Measurements from ENCODE around the gene DUS1L. TPM values are rescaled to one million over a fixed set of nuclear protein-coding genes. Genes with fewer than 3 reads are reported as not detected.
A peak's percentile ranks its signal among the peaks of the same experiment; 100 is the strongest.

Gene DUS1L
- total and polyA plus RNA-seq, 2 experiments from 2014 or later: 71.9 to 160 TPM

DNA sequence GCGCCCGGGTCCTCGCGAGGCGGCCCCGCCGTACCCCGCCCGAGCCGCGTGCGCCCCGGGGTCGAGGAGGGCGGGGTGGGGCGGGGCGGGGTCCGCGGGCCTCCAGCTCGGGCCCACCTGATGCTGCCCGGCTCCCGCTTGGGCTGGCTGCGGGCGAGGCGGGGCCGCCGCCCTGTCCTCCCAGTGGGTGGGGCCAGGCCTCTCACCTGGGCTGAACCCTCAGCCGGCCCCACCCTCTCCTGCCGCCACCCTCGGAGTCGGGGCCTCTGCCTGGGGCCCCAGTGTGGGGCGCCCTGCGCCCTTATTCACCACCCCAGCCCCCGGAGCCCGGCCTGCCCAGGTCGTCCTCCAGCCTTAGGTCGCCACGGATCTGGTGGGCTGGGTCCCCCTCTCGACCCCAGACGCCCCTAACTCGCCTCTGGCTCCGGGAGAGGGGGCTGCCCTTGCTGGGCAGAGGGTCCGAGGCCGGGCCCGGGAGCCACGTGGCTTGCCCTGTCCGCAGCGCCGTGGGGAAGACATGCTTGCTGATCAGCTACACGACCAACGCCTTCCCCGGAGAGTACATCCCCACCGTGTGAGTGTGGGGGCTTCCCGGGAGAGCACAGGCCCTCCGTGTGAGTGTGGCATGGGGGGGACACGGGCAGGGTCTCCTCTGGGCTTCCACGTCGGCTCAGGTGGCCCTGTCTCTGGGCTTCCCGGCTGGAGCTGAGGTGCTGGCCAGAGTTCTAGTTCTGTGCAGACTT, 33.5 kb downstream of the DUS1L start:
- Histone ChIP-seq H3K27me3 (no peaks in the 10 kb centered on the region), H3K9me3 (ENCODE audit: low read depth) (no peaks in the 10 kb centered on the region), H3K36me3 (replicated peaks; ENCODE audit: insufficient read depth, low read depth) (no peaks in the 10 kb centered on the region), H3K27ac (no peak overlapping the region), H3K4me1 (ENCODE audit: insufficient read depth) (peaks cover 20% of the 10 kb centered on the region), H4K20me1 (ENCODE audit: insufficient read depth, poor library complexity, severe bottlenecking) (no peaks in the 10 kb centered on the region), H3K9me2 (replicated peaks; ENCODE audit: insufficient read depth) (no peaks in the 10 kb centered on the region), H2AFZ (no peak overlapping the region), H3K79me2 (peaks cover 11% of the 10 kb centered on the region), H3K4me3 (peak overlapping the region; percentile 24), H3K4me2 (peak overlapping the region; percentile 96)
- peak; percentile 73 for DNase-seq (ENCODE audit: low spot score)
- 21% methylated on average over 28 of the region's 59 CpGs for WGBS (ENCODE audit: low lambda C conversion rate, missing lambda C conversion rate)
- TF ChIP-seq EZH2 (IDR thresholded peaks at IDR 0.05; ENCODE audit: borderline replicate concordance): no peak
- TF ChIP-seq EZH2phosphoT487 (IDR thresholded peaks at IDR 0.05; ENCODE audit: low read depth, severe bottlenecking, unreplicated experiment): no peak
- TF ChIP-seq, protein P1, sequence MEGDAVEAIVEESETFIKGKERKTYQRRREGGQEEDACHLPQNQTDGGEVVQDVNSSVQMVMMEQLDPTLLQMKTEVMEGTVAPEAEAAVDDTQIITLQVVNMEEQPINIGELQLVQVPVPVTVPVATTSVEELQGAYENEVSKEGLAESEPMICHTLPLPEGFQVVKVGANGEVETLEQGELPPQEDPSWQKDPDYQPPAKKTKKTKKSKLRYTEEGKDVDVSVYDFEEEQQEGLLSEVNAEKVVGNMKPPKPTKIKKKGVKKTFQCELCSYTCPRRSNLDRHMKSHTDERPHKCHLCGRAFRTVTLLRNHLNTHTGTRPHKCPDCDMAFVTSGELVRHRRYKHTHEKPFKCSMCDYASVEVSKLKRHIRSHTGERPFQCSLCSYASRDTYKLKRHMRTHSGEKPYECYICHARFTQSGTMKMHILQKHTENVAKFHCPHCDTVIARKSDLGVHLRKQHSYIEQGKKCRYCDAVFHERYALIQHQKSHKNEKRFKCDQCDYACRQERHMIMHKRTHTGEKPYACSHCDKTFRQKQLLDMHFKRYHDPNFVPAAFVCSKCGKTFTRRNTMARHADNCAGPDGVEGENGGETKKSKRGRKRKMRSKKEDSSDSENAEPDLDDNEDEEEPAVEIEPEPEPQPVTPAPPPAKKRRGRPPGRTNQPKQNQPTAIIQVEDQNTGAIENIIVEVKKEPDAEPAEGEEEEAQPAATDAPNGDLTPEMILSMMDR (IDR thresholded peaks at IDR 0.05; ENCODE audit: poor library complexity): no peak

DNA sequence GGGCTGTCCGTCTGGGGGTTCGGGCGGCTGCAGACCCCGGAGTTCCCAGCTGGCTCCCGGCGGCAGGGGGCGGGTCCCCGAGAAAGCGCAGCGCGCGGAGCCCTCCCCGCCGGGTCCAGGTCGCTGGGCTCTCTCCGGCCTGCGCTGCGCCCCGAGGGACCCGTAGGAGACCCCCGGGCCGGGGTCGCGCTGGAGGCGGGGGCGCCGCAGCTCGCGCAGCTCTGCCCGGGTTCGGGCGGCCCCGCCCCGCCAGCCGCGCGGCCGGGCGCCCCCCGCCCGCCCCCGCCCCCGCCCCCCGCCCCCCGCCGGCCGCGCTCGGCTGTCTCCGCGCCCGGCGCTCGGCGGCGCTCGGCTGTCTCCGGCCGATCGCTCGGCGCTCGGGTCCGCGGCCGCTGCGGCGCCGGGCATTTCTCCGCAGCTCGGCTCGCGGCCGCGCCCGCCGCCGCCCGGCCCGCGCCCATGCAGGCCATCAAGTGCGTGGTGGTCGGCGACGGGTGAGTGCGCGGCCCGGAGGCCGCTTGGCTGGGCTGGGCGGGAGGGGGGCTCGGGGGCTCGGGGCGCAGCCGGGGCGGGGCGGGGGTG, 34.2 kb downstream of the DUS1L start, which contains the start of gene RAC3:
RAC3 (plus strand) TSS at position 376 of the 582 bp plus-strand sequence; CDS start at position 460, 84 bp downstream.
- Histone ChIP-seq H3K9me3 (ENCODE audit: low read depth) (no peaks in the 10 kb centered on the region), H3K36me3 (replicated peaks; ENCODE audit: insufficient read depth, low read depth) (no peaks in the 10 kb centered on the region), H2AFZ (peak within 1 kb of the TSS; percentile 39), H3K27ac (peak within 1 kb of the TSS; percentile 33), H3K27me3 (no peaks in the 10 kb centered on the region), H3K9me2 (replicated peaks; ENCODE audit: insufficient read depth) (no peaks in the 10 kb centered on the region), H3K79me2 (peaks cover 9% of the 10 kb centered on the region), H4K20me1 (ENCODE audit: insufficient read depth, poor library complexity, severe bottlenecking) (no peaks in the 10 kb centered on the region), H3K4me3 (peak within 1 kb of the TSS; percentile 45), H3K4me2 (peak within 1 kb of the TSS; percentile 100), H3K4me1 (ENCODE audit: insufficient read depth) (peaks cover 16% of the 10 kb centered on the region)
- TF ChIP-seq, protein P1 (IDR thresholded peaks at IDR 0.05; ENCODE audit: poor library complexity): no peak
- TF ChIP-seq EZH2phosphoT487 (IDR thresholded peaks at IDR 0.05; ENCODE audit: low read depth, severe bottlenecking, unreplicated experiment) (no peak), EZH2 (IDR thresholded peaks at IDR 0.05; ENCODE audit: borderline replicate concordance) (no peak)
- whole genome bisulfite sequencing (ENCODE audit: low lambda C conversion rate, missing lambda C conversion rate): 0% methylated on average over 3 of the region's 96 CpGs
- peak; percentile 79 for DNase-seq (ENCODE audit: low spot score)

DNA sequence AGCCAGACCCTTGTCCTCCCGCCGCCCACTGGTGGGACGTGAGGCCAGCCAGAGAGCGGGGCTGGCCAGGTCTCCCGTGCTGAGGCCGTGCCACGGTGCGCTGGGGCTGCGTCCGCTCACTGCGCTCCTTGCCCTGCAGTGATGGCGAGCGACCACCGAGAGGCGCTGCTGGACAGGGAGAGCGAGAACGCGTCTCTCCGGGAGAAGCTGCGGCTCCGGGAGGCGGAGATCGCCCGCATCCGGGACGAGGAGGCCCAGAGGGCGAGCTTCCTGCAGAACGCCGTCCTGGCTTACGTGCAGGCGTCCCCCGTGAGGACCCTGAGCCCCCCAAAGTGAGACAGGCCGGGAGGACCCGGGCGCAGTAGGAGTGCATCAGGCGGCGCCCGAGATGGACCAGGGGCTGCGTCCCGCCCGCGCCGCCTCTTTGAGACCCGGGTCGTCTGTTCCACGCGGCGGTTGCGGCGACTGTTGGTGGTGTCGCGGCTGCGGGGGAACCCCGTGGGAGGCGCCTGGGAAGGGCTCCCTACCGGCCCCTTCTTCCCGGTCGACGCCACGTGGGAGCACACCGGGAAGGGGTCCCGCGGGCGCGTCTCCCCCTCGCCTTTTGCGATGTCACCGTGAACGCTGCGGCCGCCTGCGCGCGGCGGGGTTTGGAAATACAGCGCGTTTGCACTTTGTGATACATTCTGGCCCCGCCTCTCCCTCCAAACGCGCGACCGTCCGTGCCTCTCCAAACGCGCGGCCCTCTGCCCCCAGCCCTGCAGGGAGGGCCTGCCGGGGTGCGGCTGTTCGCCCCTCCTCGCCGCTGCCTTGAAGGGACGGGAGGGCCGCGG, 34.9 kb downstream of the DUS1L start:
- H3K79me2 ChIP-seq: peaks cover 3% of the 10 kb centered on the region
- H3K9me3 ChIP-seq (ENCODE audit: low read depth): no peaks in the 10 kb centered on the region
- TF ChIP-seq, protein P1 (IDR thresholded peaks at IDR 0.05; ENCODE audit: poor library complexity): peak; percentile 91
- TF ChIP-seq EZH2phosphoT487 (IDR thresholded peaks at IDR 0.05; ENCODE audit: low read depth, severe bottlenecking, unreplicated experiment): no peak
- no peak for TF ChIP-seq EZH2 (IDR thresholded peaks at IDR 0.05; ENCODE audit: borderline replicate concordance)
- H3K4me3 ChIP-seq: peak overlapping the region; percentile 45
- H4K20me1 ChIP-seq (ENCODE audit: insufficient read depth, poor library complexity, severe bottlenecking): no peaks in the 10 kb centered on the region
- H3K27me3 ChIP-seq: no peaks in the 10 kb centered on the region
- peak; percentile 90 for DNase-seq (ENCODE audit: low spot score)
- H3K4me1 ChIP-seq (ENCODE audit: insufficient read depth): peaks cover 10% of the 10 kb centered on the region
- H3K36me3 ChIP-seq (replicated peaks; ENCODE audit: insufficient read depth, low read depth): no peaks in the 10 kb centered on the region
- WGBS (ENCODE audit: low lambda C conversion rate, missing lambda C conversion rate): 2% methylated on average over 92 of the region's 94 CpGs
- H3K9me2 ChIP-seq (replicated peaks; ENCODE audit: insufficient read depth): no peaks in the 10 kb centered on the region
- peak overlapping the region; percentile 39 for H2AFZ ChIP-seq
- H3K4me2 ChIP-seq: peak overlapping the region; percentile 100
- H3K27ac ChIP-seq: peak overlapping the region; percentile 33
